ENCODE data around the gene TRMT2A.

Gene TRMT2A

DNA sequence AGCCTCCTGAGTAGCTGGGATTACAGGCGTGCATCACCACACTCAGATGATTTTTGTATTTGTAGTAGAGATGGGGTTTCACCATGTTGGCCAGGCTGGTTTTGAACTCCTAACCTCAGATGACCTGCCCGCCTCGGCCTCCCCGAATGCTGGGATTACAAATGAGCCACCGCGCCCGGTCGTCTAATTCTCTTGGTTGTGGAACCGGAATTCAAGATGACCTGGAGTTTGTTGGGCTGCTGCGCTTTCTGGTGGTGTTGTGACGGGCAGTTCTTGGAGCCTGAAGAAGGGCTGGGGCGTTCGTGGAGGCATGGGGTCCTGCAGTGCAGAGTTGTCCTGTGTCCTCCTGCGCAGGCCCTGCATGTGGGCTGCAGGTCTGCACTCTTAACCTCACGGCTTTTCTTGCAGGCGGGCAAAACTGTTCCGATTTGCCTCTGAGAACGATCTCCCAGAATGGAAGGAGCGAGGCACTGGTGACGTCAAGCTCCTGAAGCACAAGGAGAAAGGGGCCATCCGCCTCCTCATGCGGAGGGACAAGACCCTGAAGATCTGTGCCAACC, 4.9 kb upstream of the TRMT2A start:
- DNase-seq (ENCODE audit: low read depth, low spot score) = no peak

DNA sequence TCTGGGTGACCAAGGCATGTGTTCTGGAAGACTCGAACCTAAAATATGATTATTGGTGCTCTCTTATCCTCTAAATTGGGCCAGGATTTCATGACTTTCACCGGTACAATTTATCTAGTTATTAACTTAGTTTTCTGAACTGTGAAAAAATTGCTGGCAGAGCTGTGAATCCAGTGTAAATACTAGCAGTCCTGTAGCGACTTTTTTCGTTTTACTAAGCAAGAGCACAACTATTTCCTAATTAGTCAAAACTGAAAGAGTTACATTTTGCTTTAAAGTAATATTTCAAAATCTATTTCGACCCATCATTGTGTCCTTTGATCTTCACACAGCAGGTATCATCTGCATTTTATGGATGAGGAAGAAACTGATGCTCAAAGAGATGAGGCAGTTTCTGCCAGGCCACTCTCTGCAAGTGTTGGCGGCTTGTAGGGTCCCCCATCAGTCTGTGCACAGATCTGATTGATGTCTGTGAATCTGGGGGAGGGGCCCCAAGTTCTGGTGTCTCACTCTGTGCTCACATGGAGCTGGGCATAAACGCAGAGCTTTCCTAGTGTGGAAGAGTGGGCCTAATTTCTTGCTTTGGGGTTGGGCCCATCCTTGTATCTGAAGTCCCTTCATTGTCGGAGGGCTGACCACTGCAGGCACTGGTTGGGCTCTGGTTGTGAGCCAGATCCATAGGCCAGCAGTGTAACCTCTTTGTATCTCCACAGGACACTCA, 1.4 kb upstream of the TRMT2A start:
- peak; percentile 43 for DNase-seq (ENCODE audit: low read depth, low spot score)

DNA sequence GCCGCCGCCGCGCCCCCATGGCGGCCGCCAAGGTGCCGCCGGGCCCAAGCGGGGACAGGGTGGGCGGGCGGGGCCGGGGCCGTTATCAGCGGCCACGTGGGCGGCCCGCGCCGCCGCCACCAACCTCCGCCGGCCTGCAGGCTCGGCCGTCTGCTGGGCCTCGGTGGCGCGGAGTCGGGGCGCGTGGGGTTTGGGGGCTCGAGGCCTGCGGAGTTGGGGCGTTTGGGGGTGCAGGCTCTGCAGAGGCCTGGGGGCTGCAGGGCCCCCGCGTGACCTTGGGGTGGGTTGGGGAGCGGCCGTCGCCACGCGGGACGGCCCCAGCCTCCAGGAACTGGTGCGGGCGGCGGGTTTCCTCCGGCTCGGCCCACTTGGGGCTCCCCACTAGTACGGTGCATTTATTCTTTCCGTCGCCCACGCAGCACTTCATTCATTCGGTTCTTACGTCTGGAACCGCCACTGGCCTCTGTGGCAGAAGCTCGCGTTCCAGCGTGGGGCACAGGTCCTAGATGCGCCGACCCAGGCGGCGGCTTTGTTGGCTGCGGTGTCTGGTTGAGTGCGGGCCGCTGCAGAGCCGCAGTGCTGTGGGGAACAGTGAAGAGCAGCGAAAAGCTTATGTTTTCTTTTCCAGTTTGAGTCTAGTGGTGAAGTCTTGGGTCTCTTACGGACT, 740 bp upstream of the TRMT2A start:
- DNase-seq (ENCODE audit: low read depth, low spot score) = peak; percentile 36

DNA sequence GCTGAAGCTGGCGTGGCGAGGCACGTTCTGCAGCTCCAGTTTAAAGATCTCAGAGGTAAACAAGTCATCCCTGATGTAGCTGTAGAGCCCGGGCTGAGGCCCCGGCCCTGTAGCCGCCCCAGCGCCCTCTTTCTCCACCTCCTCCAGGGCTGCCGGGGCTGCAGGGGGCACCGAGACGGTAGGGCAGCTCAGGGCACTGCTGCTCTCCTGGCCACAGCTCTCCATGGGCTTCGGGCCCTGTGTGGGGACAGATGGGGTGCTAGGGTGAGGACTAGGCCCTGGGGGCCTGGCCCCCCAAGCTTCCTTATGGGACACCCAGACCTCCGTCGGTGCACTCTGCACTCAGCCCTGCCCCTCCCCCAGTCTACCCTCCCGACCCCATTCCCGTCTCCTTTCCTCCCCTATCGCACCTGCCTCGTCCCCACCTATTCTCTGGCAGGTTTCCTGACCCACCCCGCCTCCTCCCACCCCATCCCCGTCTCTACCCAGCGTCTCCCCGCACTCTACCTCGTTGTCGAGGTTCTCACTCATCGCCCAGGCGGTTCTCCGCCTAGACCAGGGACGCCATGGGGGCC, 563 bp downstream of the TRMT2A start:
- DNase-seq (ENCODE audit: low read depth, low spot score) = no peak

DNA sequence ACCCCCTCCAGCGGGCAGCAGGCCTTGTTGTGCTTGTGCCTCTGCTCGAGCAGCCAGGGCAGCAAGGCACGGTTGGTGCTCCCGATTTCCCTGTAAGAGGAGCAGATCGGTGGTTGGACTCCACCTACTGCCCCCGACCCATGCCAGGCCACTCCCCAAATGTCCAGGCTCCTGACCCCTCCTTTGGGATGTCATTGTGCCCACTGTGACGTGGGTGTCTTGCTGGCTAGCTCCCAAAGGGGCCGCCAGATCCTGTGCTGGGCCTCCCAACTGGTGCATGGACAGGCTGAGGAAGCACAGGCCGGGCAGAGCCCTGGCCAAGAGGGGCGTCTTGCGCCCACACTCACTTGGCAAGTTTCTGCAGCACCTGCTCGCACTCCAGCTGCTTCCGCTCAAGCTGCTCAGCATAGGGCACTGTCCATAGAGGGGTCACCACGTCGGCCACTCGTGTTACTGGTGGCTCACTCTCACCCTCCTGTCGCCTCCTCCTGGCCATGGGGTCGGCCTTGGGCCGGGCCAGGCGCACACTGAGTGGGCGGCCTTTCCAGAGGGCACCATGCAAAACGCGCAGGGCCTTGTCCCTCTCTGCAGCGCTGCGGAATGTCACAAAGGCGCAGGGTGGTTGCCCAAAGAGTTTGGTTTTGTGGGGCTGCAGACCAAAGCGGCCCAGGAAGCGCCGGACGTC, 1.2 kb downstream of the TRMT2A start, which contains the start of gene RANBP1:
RANBP1 (plus strand) TSS at position 414 of the 685 bp plus-strand sequence; CDS start at position 495, 81 bp downstream.
- no peak for DNase-seq (ENCODE audit: low read depth, low spot score)

DNA sequence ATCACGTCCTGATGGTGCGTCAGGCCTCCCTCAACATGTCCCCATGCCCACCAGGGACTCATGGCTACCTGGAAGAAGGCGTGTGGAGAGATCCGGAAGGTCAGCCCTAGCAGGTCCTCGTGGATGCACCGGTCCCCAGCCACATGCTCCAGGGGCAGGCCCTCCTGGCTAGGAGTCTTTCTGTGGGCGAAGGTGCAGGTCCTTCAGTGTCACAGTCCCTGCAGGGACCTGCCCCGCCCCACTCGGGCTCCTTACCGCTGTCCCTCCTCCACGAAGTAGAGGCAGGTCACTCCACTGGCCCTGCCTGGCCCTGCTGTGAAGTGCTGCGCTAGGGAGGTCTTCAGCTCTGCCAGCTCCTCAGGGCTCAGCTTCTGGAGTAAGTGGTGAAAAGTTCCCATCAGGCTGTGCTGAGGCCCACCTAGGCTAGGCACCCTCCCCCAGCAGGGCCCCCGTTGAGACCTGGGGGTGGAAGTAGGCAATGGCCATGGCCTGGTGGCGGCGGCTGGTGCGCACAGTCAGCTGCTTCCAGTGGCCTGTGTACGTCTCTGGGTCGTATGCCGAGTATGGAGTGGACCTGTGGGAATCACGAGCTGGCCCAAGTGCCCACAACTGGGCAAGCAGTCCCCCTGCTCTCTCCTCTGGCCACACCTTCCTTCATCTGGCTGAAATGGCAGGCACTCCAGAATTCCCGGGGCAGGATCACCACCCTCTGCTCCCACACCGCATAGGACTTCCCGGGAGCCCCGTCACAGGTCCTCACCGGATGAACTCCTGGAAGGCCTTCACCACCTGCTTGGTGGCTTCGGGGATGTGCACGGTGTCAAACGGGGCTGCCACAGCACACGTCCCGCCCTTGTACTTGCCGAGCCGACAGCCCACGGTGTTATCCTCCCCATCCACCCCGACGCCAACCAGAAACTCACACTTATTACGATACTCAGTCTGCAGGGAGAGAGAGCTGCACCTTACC, 2.2 kb downstream of the TRMT2A start:
- DNase-seq (ENCODE audit: low read depth, low spot score) = no peak

DNA sequence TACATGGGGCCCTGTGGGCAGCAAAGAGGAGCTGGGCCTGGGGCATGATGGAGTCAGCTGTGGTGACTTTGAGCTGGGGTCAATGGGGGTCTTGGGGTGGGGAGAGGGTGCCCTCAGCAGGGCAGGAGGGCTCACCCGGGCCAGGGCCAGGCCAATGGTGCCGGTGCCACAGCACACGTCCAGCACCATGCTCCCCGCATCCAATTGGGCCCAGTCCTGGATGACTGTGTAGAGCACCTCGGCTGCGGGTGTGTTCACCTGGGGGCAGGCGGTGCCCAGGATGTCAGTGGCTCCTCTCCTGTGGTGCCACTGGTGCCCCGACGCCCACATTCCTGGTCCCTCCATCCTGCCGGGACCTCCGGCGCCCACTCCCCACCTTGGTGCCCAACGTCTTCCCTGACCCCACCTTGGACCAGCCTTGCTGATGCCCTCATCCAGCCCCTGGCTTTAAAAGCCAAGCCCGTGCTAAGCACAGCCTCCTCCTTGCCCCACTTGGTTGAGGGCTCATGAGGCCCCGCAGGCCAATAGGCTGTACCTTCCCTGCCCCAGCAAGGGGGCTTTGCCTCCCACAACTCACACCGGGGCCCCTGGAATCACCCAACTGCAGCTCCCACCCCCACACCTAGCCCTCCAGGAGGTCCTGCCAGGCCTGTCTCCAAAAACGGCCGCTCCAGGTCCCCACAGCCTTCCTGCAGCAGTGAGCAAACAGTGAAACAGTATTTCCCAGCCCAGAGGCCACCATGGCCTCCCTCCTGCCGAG, 3.3 kb downstream of the TRMT2A start:
- no peak for DNase-seq (ENCODE audit: low read depth, low spot score)

DNA sequence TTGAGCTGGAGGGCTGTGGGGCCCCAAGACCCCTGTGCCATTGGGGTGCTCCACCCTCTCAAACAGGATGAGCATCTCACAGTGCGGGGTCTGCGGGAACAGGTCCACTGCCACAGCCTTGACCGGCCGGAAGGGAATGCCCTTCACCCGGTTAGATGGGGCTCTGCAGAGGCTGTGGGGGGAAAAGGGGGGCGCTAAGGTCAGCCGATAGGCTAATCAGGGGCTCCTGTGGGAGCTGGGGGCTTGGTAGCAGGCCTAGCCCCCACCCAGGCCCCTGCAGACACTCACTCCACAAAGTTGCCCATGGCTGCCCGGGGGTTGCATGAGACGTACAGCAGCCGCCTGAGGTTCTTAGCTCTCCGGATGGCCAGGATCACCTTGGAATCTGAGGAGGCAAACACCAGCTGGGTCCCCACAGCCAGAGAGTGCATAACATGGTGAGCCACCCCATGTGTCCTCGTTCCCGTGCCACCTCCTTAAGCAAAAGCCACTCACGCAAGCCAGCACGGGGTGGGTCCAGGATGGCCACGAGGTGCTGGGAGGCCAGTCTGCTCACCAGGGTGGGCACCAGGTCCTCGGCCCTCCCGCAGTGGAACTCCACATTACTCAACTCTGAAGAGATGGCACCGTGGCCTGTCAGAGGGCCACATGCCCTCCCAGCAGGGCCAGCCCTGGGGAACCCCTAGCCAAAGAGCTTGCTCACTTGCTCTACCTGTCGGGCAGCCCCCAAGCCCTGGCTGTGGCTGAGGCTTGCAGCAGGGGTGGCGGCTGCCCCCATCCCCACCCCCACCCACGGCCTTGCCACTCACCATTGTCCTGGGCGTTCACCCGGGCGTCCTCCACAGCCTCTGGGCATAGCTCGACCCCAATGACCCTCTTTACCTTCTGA, 4.2 kb downstream of the TRMT2A start:
- DNase-seq (ENCODE audit: low read depth, low spot score) = no peak

DNA sequence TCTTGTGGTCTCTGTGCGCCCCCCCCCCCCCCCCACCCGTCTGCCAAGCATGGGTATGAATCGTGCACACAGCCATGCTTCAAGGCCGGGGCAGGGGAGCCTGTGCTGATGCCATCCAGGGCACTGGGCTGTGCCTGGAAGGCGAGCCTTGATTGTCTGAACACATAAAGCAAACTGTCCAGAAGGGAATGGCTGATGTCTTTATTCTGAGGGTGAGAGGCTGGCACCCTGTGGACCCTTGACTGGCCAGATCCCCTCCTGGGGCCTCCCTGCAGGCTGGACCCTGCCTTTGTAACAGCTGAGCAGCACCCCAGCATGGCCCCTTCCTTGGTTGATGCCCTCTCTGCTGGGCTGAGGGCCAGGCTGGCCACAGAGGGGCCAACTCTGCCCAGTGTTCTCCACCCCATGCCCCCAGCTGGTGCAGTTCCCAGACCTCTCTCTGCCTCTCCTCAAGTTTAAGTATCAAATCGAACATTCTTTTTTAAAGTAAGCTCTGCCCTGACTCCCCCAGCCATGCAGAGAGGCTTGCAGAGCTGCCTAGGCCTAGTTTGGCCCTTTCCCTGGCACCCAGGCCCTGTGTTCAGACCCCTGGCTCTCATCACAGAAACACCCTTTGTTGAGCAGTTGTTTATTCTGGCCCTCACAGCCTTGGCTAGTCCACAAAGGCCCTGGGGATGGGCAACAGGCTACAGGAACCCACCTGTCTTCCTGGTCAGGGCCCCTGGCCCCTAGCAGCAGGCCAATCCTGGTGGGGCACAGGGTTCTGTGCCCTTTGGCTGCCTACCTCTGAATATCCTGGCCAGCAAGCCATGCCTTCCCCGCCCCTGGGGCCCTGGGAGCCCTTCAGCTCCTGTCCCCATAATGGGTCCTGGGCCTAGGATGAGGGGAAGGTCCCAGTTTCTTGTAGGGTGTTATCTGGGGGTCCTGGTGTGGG, 5.1 kb downstream of the TRMT2A start:
- DNase-seq (ENCODE audit: low read depth, low spot score) = no peak

DNA sequence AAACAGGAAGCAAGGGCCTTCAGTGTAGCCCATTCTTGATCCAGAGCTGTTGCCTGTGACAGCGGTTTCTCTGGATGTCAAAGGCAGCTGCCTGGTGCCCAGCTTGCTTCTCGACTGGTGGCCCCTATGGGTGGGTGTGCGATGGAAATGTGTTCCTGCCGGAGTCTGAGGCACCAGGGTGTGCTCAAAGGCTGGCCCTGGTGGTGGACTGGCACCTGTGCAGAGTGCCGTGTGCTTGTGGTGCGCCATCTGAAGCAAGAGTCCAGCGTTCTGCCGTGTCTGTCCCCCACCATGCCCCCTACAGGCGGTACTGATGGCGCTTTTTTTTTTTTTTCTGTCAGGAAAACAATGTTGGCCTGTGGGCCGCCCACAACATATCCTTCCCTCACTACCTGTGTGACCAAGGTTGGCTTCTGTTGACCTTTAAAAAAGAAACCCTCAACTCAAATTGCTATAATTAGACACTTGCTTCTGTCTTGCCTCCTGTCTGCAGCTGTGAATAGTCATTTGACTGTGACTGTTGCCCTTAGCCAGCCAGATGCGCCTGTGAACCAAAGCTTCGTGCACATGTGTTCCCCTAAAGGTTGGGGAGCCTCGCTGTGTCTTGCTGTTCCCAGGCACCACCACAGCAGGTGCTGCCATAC, 5.9 kb downstream of the TRMT2A start:
- peak; percentile 74 for DNase-seq (ENCODE audit: low read depth, low spot score)

DNA sequence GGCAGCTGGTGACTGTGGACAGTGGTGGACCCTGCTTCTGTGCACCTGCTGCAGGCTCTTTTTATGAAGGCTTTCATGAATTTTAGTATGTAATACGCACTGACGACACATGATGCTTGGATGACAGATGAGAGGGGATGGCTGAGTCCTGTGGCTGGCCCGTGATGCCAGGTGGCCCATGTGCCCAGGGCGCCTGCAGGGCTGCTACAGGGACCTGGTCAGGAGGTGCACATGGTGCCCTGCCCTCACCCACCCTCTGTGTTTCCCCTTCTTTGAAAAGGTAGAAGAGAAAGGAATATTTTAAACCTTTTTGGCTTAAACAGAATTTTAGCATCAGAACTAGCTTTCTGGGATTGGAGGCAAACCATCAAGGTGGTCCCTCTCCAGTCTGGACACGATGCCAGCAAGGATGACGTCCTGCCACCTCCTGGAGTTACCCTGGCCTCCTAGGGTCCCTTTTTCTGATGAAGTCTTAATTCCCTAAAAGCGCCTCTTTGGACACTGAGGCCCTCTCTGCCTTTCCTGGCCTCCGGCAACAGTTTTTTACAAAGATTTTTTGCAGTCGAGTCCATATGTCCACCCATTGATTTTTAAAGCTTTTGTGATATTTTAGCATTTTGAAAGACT, 6.6 kb downstream of the TRMT2A start:
- no peak for DNase-seq (ENCODE audit: low read depth, low spot score)

DNA sequence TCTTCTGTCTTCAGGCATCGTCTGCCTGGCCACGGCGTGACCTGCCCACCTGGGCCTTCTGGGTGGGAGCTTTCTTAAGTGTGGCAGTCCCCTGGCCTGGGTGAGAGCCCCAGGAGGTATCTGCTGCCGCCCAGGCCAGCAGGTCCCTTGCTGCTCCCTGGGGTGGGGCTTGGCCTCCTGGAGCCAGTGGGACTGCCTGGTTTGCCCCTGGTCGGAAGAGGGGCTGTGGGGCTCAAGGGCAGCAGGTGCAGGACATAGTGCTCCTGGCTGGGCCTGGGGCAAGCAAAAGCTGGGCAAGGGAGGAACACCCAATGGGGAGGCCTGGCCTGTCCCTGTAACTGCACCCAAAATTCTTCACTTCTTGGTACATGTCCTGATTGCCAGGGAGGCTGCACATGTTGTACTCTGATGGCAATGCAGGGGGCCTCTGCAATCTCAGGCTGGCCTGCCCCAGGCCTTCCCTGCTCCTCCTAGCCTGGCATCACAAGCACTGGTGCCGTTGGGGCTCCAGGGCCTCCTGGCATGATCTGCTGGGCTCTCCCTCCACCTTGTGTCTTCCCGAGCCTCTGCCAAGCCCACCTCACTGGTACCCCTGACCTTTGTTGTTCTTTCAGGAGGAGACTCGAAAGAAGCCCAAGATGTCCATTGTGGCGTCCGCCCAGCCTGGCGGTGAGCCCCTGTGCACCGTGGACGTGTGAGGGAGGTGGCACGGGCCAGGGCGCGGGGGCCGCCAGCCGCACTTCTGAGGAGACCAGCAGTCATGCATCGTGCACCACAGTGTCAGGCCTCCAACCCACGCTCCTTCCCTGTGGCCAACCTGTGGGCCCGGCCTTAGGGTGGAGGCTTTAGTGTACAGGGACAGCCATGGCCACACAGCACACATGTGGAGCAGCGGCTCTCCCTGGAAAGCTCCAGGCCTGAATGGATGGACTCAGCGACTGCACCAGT, 7.3 kb downstream of the TRMT2A start:
- no peak for DNase-seq (ENCODE audit: low read depth, low spot score)

DNA sequence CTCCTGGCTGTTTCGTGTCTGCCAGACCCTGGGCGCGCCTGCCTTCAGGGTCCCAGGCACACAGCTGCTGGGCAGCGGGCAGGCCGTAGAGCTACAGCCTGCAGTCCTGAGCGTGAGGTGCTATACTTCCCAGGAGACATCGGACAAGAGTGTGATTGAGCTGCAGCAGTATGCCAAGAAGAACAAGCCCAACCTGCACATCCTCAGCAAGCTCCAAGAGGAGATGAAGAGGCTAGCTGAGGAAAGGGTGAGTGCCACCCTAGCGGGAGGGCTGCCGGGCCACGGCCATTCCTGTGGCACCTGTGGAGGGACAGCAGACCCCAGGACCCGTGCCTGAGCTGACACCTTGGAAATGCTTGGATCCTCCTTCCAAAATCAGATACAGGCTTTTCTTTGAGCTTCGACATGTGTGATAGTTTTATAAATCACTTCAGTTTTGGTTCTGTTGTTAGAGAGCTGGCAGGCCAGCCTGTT, 8.2 kb downstream of the TRMT2A start:
- DNase-seq (ENCODE audit: low read depth, low spot score) = no peak

DNA sequence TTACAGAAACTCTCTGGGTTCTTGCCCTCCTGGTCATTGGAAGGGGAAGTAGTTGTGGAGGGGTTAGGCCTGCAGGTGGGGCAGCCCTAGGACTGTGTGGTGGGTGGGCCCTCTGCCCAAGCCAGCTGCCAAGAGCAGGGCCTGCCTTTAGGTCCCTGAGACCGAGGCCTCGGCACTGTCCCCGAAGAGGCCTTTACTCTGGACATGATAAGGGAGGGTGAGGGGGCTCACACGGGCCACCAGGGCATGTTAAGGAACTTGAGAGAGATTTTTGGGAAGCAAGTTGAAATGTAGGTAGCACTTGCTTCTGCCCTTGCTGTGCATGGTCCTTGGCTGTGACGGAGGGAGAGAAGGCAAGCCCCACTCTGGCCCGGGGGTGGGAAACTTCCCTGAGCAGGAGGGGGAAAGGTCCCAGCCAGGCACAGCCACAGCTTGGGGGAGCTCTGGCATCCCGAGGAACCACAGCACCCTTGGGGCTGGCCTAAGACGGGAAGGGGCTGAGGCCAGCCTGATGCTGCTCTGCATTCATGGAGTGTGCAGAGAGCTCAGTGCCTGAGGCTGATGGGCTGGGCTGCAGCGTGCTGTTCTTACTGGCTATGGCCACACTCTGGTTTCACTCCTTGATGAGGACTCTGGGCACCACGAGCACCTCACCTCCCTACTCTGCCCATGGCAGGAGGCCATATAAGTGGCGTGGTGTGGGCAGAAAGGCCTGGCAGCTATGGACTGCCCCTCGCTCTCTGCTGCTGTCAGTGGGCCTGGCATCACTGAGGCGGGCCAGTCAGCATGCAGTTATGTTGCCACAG, 8.9 kb downstream of the TRMT2A start:
- no peak for DNase-seq (ENCODE audit: low read depth, low spot score)

DNA sequence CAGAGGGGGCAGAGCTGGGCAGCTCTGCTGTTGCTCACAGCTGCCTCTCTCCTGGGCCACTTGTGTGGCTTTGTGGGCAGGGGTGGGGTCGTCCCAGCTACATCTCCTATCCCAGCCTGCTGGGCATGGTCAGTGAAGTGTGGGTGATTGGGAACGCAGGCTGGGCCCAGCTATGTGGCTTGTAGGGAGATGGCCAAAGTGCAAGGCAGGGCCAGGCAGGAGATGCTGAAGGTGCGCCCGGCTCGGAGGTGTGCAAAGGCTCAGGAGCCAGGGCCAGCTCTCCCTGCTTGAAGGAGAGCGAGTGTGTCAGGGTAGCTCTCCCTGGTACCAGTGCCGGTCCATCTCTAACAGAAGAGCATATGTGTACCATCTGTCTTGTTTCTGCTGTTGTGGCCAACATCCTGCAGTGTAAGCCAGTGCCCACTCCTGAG, 9.5 kb downstream of the TRMT2A start:
- no peak for DNase-seq (ENCODE audit: low read depth, low spot score)

All from ELF-1 (cell line).